OCI-M1 (cell line): ENCODE results near the gene TNFSF13B.

ENCODE experiments used
- DNase-seq: peaks from one replicate; lab custom pipeline; 2025; lab: John Stamatoyannopoulos, UW

TNFSF13B gene

GRCh38 chr13:108349269-108349668 lies 79.8 kb downstream of the TNFSF13B start:
- DNase-seq, result no peak

GRCh38 chr13:108350579-108350978 lies 81.1 kb downstream of the TNFSF13B start:
- DNase-seq, result no peak

- DNase-seq, result no peak
Measured at GRCh38 chr13:108352599-108352998, 83.1 kb downstream of the TNFSF13B start.

GRCh38 chr13:108357228-108357627 lies 87.7 kb downstream of the TNFSF13B start:
- DNase-seq, result no peak
